Inflammatory macrophage treated with lipopolysaccharide for 4 hours (primary cell): Measurements from ENCODE around the gene LSAMP.

ENCODE experiments used
- DNase-seq: peaks from one replicate; pipeline ENCODE4 v3.0.0-alpha.2; 2020

The LSAMP gene

DNA sequence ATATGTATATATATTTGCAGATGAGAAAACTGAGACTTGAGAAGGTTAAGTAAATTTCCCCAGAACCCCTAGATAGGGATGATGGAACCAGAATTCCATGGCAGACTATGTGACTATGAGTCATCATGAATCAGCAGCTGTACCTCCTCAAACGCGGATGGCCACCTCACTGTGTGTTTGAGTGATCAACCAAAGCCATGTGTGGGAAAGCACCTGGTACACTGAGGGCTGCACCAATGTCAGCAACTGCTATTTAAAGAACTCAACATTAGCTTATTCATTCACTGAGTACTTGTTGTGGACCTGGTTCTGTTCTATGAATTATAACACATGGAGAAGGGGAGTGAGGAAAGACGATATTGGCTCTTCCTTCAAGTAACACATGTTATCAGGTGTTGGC lies 445.0 kb downstream of the LSAMP start:
- no peak for DNase-seq

DNA sequence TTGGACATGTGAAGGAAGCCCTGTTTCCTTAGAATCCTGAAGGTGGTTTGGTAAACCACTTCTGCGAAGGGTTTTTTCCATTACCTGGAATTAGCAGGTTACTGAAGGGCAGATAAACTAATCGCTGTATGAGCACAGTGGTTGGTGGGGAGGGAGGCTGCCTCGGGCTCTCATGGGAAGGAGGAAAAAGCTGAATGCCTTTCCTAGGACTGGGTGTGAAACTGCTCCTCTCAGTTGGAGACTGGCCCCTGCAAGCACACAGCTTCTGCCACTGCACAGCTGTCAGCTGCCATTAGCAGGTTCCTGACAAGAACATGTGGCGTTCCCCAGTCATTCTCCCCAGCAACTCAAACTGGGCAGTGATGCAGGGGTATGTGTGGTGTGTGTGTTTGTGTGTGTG lies 445.7 kb downstream of the LSAMP start:
- DNase-seq: no peak

DNA sequence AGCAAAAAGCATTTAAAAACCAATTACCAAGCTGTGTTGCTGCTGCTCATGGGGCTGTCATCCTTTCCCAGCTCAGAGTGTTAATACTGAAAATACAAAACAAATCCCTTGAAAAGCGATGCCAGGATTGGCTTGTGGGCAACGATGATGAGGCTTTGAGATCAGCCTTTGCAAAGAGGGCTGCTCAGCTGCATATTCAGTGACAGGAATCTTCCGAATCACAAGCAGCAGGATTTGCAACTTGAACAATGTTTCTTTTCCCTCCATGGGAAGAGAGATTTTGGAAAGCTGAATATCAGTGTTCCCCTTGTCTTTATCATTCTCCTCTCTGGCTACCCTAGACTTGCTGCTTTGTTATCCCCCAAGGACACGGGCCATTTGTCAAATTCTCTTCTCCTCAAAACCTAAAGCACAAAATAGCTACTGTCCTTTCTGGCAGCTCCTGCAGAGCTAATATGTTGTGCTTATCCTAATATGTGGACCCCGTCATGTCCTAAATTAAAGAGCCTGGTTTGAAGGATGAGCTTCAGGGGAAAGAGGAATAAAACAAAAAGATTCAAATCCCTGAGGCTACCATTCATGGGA lies 446.2 kb downstream of the LSAMP start:
- DNase-seq: no peak

DNA sequence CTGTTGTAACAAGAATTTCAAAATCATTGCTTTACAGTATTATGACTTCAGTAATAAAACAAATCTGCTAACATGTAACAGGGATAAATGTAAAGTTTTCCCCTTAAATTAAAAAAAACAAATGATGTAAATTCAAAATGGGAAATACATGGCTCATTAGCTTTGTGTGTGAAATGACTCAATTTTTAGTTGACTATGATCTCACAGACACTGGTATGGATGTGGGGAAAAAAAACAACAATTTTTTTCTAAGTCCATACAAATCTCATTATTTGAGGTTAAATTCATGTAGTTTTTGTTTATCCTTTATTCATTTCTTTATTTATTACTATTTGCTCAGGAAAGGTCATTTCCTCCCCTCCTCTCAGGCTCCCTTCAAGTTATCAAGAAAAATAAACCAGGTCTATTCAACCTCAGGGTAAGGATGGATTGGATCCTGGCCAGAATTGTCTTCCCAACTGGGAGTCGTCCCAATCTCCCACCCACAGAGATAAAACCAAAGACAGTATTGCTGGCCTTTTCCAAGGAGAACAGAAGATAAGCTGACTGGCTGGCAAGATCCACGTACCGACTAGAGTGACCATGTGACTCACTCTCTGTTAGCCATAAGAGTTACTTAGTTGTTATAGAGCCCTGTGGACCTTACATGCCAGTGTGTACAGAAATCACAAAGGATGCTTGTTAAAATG lies 448.7 kb downstream of the LSAMP start:
- DNase-seq: no peak

DNA sequence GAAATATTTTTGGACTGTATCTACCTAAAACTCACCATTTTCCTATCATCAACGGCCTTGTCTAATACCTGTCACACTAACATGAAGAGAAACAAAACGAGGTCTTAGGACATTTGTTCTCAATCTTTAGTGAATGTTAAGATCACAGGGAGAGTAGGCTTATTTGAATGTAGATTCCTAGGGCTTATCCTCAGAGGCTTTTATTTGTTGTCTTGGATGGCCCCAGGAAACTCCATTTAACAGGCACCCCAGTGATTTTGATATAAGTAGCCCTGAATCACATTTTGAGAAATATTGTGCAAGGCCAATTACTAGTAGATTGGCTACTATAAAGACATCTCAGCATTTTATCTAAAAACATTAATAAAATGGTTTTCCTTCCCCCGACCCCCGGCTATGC lies 454.6 kb downstream of the LSAMP start:
- DNase-seq: no peak

DNA sequence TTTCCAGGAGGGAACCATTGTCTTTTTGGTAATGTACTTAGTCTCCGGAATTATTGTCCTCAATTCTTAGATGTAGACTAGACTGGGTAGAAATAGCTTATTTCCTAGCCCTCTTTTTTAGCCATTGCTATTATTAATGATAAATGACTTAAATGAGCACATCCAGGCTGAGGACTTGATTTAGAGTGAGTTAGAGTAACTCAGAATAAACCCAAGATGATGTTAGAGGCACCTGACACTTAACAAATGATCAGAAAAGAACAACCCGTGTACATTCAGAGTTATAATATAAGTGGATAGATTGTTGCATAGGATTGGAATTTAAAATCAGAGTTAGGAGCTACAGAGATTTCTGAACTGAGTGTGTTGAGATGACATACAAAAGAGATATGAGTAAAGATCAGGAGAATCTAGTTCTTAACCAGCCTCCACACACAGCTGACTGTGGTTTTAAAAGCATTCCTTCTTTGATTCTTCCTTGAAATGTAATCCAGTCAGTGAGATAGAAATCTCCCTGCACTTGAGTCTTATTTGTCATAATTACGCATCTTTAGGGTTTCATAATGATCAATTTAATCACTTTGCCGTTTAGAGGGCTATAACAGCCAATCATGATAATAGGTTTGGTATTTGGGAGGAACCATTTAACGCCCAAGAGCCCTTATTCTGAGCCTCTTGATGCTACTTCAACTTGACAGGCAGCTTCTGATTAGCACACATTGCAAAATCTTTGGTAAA lies 455.4 kb downstream of the LSAMP start:
- no peak for DNase-seq

DNA sequence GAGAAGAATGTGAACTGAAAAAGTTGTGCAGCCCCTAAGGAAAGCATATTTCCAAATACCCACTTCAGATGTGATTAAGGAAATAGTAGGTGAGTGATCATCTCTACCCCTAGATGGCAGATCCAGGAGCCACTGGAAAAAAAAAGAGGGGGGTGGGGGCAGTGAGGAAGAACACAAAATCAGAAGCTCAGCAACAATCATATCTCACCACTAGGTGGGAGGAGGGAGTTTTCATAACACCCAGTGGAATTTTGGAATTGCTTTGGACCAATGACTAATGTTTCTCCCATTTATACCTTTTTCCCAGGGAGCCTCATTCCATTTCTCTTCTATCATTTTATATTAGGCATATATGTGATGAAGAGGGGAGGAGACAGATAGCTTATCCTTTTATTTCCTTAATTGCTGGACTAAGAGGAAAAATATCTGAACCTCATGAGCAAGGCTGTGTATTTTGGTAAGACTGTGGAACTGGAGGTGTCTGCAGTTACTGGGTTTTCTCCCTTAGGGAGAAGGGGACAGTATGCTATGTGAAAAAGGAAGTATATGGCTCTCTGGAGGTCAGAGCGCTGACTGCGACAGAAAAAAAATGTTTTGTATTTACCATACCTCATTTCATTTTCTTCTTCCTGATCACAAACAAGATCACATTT lies 458.6 kb downstream of the LSAMP start:
- no peak for DNase-seq

DNA sequence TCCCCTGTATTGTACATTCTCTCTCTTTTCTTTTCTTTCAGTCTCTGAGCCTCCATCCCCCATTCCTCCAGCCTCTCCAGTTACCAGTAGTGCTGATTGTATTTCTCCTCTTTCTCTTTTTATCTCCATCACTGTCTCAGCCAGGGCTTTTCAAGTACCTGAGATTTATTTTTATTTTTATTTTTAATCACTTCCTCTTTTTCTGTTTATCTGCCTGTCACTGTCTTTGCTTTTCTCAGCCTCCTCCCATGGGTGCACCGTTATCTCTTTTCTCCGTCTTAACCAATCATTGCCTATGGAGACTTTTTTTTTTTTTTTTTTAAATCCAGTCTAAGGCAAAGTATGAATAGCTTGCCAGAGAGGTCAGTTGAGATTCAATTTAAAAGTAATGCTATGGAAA lies 462.7 kb downstream of the LSAMP start:
- DNase-seq: no peak

DNA sequence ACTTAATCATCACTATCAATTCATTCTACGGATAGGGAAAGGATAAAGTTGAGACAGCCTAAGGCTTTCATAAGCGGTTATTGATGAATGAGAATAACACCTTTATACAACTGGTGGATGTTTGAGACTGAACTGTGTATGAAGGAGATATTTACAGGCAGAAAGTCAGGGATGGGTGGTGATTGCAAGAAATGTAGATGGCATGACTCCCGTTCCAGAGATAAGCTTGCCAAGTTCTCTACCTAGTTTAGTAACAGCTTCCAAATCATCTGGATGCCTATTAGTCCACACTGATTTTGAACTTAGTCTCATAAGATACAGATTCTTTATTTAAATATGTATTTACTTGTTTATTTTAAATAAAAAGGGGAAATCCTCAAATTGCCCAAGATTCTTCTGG lies 463.2 kb downstream of the LSAMP start:
- DNase-seq: no peak

DNA sequence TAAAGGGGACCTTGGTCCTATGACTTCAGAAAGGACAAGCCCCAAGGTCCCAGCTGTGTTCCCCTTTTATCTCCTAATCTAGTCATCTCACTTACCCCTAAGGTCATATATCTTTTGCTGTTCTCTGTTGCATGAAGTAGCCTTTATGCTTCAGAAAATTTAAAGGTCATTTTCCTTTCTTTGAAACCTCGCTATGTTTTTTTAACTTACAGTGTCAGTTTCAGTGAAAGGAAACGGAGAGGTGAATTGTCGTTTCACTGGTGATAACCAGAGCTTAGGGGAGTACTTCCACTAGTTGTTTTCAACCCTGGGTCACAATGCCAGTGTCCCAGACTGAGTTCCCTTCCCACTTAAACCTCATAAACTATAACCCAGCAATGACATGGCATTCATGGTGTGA lies 464.6 kb downstream of the LSAMP start:
- DNase-seq: no peak

DNA sequence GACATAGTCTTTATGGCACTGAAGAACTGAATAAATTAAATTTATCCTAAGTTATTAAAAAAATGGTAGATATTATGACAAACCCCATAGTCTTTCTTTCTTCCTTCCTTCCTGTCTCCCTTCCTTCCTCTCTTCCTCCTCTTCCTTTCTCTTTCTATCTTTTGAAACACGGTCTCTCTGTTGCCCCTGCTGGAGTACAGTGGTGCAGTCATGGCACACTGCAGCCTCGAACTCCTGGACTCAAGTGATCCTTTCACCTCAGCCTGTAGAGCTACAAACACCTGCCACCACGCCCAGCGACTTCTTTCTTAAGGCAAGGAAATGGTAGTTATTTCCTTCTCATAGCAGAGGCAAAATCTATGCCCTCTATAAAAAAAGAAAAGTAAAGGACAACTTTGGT lies 467.4 kb downstream of the LSAMP start:
- DNase-seq: no peak

DNA sequence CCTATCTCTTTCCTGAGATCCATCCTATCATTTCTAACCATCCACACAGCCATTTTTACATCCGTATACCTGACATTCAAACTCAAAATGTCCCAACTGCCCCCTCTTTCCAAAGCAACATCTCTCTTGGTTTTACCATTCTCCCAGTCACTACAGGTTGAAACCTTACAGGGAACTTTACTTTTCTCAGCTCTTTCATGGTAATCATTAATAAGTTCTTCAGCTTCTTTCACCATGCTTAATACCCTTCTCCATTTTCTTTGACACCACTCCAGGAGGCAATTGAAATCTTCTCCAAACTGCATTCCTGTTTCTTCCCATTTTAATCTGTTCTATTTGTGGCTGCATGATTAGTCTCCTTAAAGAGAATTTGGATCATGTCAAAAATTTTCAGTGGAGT lies 469.5 kb downstream of the LSAMP start:
- no peak for DNase-seq

DNA sequence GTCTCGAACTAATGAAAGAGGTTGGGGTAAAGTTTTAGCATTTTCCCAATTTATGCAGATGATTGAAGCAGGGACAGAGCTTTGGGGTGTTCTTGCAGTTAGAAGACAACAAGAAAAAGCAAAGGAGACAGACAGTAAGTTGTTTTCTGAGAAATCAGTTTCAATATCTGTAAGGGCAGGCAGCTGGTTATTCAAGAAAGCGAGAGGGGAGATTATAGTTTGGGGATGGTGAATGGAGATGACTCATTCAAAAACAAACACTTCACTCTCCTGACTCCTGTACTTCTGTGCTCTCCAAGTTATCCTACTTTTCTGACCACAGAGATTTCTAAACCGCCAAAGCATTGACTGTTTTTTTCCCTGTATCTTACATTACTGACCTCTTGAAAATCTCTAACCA lies 469.9 kb downstream of the LSAMP start:
- DNase-seq: no peak

DNA sequence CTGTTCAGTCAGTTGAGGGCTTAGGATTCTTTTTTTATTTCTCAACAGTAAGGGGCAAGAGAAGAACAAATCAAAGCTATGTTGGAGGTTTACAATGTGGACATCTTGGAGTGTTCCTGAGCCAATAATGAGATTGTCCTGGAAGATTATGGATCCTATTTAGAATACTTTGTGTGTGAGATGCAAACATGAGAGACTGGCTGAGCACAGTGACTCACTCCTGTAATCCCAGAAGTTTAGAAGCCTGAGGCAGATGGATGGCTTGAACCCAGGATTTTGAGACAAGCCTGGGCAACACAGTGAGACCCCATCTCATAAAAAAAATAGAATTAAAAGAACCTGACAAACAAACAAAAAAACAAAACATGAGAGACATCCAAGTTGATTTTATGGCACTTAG lies 470.3 kb downstream of the LSAMP start:
- DNase-seq: no peak

DNA sequence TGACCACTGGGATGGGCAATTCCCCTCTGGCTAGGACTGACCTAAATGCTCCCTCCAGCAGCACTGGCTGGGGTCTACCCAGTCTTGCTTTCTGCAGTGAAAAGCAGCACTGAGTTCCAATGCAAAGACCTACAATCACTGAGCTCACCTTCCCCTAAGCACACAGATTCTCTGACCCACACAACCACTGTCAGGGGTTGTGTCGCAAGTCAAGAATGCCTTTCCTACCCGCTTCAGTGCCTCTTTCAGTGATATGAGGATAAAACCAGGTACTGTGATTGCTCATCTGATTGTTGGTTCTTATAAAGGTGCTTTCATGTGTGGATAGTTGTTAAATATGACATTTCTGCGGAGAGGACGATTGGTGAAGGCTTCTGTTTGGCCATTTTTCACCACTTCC lies 476.4 kb downstream of the LSAMP start:
- no peak for DNase-seq

DNA sequence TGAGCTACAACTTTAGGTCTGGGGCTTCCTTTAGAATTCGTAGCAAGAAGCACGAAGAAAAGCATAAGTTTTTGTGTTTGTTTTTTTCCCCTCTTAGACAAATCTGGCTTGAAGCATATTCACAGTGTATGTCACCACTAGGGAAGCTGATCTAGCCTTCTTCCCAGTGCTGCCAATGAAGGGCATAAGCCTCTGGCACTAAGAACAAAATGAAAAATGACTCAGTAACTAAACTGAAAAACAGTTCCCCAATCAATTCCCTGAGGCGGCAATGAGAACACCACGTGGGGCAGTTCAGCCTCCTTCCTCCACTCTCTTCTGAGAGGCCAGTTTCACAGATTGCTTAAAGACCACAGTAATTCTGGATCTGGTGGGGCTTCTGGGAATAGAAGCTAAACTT lies 483.9 kb downstream of the LSAMP start:
- no peak for DNase-seq

DNA sequence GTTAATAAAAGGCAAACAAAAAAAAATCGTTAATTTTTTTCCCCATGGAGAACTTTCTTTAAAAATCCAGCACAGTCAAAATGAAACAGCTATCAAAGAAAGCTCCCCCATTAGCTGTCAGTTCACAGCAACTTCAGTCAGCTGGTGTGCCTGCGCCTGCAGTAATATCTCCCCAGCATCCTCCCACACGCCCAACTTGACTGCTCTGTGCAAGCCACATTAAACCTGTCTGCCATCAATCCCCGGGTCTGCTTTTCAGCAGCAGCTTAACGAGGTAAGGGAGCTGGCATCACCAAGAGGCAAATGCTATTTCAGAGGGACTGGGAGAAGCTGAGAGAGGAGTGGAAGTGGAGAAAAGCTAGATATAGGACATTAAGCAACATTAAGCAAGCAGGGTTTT lies 484.5 kb downstream of the LSAMP start:
- DNase-seq: no peak

DNA sequence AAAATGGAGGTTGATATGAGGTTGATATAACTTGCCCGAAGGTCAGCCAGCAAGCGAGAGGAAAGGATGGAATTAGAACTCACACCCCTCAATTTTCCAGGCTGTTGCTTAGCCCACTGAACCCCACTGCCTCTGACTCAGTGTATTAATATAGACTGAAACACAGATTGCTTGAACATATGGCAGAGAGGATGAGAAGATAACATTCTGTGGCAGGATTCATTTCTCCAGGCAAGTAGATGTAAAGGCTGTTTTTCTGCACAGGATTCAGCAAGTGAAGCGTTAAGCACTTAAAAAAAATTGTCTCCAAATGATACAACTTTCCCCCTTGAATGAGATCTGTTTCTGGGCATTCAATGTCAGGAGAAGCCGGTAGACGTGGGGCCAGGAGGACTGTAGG lies 486.8 kb downstream of the LSAMP start:
- DNase-seq: no peak

DNA sequence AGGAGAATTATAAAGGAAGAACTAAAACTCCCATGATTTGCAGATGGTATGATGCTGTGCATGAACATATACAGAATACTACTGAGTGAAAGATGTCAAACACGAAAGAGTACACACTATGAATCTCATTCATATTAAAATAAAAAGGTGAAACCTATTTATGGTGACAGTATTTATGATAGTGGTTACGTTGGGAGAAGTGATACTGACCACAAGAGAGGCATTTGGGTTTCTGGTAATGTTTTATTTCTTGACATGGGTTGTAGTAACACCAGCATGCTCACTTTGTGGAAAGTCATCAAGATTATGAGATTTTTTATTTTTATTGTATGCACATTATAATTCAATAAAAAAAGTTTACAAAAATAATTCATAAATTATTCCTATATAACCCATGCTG lies 498.0 kb downstream of the LSAMP start:
- no peak for DNase-seq

DNA sequence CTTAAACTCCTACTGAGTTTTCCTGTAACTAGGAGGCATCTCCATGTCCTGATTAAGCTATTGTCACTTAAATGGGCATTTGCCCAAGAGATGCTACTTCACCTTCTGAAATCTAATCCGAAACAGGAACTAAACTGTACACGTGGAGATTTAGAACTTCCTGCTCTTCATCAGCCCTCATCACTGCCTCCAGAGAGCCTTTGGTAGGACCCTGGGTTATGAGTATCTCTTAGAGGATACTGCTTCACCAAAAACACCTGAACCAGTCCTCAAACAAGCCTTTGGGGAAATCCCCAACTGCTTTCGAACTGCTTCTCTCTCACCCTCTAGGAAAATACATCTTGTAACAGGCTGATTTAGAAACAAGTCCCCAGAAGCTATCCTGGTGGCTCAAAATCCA lies 501.7 kb downstream of the LSAMP start:
- no peak for DNase-seq

DNA sequence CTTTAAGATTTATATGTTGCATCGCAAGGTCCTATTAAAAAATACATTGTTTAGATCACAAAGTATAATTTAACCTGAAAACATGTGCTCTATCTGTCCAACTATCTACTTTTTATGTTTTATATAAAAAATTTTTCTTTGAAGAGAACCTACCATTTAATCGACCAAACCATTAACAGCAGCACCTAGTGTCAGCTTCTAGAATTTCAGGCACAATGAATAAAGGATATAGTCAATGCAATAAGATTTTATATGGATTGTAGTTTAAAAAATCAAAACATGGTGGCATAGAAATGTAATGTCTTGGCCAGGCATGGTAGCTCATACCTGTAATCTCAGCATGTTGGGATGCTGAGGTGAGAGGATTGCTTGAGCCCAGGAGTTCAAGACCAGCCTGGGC lies 508.2 kb downstream of the LSAMP start:
- no peak for DNase-seq

DNA sequence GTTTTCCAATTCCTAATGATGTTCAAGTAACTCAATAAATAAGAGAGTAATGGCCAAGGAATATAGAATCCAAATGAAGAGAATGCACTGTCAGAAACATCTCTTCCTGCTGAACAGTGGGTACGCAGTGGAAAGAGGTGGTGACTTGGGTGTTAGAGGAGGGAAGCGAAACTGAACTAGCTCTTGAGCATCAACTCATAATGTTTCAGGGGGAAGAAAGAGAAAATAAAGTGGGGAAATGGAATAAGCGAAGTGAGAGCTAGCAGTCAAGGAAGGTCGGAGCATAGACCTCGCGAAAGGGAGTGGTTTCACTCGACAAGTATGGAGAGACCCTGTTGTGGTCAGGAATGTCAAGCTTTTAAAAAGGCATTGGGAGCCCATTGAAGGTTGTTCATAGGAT lies 512.5 kb downstream of the LSAMP start:
- no peak for DNase-seq

DNA sequence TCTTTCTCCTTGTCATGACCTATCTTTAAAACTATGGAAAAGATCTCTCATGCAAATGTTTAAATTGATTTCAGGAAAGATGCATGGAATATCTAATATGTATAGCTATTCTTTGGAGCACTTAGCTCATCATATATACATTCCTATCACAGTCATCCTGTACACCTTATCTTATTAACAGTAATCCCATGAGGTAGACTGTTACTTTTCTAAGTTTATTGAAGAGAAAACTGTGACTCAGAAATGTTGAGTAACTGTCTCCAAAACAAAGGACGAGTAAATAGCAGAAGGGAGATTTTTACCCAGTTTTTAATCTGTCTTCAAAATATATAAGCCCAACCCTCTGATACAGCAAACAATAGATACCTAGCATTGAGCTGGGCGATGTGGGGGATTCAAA lies 513.7 kb downstream of the LSAMP start:
- no peak for DNase-seq

DNA sequence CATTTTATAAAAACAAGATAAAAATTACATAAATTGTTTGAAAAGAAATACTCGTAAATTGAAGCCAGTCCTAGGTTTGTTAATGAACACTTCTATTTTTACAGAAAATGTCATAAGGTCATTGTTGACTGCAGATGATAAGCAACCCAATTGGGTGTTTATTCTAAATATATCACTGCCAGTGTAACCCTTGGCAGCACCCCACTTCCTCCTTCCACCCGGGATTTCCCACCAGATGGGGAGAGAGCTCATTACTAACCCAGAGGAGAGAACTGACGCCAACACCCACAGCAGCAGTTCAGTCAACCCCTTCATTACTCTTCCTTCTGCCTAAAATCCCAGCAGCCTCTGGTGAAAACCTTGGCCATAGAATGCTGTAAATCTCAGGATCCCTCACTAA lies 514.4 kb downstream of the LSAMP start:
- DNase-seq: no peak
